HG02981 (cell line): Measurements from ENCODE around the gene PSMF1.

ENCODE experiments used
- ATAC-seq: cut with Tn5 transposase; IDR thresholded peaks from one replicate; pipeline ENCODE4 v1.9.1; 2021; ENCODE audit warnings: mild to moderate bottlenecking, moderate library complexity; ENCODE audit not compliant: unreplicated experiment

Gene PSMF1

DNA sequence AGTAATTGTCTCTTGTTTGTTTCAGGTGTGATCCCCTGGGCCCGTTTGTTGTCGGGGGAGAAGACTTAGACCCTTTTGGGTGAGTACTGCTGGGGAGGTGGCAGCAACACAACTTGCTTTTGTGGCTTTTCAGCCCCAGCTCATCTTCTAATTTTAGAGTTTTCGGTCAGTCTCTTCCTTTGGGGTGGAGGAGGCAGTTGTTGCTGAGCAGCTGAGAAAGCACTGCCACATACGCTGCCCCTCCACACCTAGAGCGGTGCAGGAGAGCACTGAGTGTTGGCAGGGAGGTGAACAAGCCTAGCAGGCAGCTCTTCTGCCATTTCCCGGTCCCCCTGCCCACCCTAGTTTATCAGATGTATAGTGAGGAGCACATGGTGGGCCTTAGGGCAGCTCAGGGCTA is 44.7 kb downstream of the PSMF1 start:
- ATAC-seq = no peak

DNA sequence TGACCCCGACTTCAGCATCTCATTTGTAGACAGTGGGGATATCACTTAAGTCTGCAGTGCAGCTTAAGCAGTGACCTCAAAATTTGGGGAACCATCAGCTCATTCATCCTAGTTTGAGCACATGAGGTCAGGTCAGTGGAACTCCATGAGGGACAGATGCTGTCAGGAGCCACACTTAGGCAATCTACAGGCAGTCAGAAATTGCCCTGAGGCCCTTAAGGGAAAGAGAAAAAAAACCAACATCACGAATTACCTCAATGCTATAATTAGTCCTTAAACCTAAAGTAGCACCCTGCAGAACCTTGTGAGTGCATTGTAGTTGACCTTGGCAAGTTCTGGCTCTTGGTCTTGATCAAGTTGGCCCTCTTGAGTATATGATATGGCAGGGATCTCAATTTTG is 45.3 kb downstream of the PSMF1 start:
- ATAC-seq = no peak

DNA sequence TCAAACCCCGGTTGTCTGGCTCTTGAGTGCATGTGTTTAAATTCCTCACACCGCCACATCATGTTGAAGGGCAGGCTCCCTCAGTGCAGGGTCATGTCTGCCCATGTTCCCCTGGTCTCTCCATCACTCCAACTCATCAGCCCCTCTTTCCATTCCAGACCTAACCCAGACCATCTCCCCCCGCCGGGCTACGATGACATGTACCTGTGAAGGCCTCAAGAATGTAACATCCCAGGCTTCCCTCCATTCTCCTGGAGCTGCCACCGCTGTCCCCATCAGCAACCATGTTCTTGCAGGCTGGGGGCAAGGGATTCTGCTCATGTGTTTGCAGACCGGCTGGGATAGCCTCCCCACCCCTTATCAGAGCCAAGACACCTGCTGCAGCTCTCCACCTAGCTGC is 46.5 kb downstream of the PSMF1 start:
- no peak for ATAC-seq

DNA sequence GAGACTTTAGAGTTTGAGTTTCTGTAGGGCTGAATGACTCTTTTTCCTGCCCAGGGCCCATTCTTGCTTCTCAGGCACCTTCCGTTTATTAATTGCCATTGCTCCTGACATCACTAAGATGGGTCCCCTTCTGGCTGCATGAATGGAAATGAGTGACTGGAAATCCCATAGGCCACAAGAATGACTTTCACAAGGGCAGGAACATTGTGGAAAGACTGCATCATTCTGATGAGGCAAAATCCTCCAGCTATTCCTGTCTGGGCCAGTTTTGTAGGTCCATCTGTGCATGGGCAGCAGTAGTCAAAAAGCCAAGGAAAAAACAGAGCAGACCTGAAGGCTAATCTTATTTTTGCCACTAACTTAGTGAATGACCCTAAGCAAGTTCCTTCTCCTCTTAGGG is 47.1 kb downstream of the PSMF1 start:
- no peak for ATAC-seq

DNA sequence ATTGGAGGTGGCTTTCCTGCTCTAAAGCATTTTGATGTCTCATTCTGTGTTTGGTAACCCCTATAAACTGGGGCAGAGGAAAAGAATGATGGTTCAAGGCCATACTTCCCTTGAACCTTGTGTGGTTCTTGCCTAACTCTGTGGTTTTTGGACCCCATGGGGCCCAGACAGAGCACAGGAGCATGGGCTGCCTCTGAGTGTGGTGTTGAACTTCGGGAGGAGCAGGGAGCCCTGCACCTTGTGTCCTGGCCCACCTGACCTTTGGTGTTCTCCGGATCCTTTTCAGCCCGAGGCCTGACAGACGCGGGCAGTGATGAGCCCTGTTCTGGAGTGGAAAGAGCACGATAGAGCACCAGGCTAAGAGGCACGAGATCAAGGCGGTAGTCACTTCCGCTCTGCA is 47.5 kb downstream of the PSMF1 start:
- no peak for ATAC-seq

DNA sequence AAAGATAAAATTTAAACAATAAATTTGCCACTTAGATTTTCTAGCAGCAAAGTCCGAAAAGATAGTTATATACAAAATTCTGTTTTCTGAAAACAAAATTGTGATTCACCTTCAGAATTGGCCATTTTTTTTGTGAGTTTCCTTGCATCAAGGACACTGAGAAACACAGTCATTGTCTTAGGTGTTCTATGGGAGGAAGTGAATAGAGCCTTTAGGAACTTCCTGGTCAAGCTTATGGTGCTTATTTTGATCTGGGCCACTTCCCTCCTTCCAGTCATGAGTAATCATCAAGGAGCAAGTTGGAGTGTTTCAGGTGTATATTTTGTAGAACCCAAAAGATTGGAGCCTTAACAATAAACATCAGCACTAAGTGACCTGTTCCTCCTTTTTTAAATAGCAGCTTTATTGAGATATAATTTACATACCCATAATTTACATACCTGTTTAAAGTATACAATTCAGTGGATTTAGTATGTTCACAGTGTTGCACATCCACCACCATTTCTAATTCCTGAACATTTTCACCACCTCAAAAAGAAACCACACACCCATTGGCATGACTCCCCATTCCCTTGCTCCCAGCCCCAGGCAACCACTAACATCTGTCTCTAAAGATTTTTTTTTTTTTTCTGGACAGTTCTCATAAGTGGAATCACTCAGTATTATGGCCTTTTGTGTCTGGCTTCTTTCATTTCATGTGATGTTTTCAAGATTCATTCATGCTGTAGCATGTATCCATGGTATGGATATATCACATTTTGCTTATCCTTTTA is 48.7 kb downstream of the PSMF1 start:
- ATAC-seq = no peak

DNA sequence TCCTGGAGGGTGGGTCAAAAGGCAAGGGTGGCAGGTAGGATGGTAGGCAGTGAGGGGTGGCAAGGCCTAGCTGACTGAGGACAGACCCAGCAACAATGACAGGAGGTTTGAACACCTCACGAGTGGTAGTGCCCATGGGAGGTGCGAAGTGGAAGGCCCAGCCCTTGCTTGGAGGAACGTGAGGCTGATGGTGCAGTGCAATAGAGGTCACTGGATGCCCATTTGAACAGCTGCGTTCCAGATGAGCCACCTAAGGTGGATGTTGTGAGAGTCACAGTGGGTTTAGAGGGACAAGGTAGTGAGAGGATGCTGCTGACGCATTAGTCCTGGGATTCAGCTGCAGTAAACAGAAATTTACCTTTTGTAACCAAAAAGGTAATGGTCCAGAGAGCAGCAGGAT is 50.8 kb downstream of the PSMF1 start:
- no peak for ATAC-seq

DNA sequence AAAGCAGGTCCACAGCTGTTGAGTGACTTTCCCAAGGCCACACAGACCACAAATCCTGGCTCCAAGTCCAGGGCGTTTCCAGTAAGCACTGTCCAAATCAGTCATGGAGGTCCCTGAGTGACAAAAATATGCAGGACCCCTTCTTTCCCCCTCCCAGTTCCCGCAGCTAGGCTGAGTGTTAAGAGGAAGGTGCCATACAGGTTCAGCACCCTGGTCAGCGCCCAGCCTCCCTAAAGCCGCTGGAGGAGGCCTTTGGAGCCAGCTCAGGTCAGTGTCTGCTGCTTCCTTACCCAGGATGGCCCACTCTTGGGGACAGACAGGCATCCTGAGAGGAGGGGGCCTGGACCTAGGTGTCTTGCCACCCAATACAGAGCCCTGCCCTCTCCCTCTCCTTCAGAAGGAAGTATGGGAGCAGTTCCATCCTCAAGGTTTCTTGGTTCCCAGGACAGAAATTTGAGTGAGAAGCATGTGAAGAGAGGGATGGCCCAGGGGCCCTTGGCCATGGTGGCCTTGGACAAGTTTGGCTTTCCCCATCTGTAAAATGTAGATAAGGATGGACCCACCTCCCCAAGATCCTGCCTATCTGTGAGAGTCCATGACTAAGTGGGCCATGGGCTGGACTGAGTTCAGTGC is 53.2 kb downstream of the PSMF1 start:
- ATAC-seq = no peak

DNA sequence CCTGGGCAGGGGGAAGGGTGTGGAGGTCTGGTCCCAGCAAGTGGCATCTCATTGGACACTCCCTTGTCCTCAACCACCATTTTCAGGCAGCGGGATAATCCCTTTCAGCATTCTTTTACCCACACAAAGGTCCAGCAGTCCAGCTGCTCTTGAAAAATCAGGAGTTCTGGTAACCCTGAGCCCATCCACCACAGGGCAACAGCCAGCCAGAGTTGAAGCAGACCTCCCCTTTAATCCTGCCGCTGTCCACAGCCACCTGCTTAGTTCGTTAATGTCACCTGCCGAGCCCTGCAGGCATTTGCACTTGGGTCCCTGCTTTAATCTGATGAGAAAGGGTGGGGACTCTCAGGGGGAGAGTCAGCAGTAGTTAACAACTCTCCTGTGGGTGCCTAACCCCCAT is 55.3 kb downstream of the PSMF1 start:
- ATAC-seq = no peak

DNA sequence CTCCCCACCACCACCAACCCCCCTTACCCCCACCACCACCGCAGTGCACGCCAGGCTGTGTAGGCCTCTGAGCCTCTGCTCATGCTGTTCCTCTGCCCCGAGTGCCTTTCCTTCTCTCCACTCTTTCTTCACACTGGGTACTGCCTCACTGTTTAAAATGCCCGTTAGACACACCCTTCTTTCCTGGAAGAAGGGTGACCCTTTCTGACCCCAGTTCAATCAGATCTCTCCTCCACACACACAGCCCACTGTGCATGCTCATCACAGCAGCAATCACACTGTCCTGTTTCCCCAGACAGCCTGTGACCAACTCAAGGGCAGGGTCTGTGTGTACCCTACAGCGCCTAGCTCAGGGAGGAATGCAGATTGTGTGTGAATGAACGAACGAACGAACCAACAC is 56.4 kb downstream of the PSMF1 start:
- ATAC-seq = no peak

DNA sequence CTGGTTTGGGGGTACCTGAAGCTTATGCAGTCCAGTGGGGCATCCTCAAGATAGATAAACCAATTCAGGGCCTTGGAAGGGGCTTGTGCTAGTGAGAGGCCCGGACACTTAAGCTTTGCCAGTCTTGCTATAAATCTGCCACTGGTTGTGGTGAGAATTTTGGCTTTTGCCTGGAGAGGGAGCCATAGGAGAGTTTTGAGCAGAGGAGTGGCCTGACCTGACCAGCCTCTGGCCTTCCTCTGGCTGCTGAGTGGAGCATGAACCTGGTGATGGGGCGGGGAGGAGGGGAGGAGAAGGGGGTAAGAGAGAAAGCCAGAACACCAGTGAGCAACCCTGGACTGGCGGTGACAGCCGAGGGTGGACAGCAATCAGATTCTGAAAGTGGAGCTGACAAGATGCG is 59.3 kb downstream of the PSMF1 start:
- no peak for ATAC-seq

DNA sequence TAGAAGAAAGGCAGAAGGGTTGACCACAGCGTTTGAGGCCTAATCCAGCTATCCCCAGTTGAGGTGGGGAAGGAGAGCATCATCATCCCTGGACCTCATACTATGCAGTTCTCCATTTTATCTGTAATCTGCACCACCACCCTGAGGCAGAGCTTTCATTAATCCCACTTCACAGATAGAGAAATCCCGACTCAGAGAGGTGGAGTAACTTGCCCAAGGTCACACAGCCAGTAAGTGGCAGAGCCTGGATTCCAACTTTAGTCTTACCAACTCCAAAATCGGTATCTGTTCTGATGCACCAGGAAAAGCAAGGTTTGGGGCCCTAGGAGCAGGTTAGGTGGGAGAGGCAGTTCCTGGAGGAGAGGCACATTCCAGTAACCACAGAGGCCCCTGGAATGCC is 59.7 kb downstream of the PSMF1 start:
- no peak for ATAC-seq

DNA sequence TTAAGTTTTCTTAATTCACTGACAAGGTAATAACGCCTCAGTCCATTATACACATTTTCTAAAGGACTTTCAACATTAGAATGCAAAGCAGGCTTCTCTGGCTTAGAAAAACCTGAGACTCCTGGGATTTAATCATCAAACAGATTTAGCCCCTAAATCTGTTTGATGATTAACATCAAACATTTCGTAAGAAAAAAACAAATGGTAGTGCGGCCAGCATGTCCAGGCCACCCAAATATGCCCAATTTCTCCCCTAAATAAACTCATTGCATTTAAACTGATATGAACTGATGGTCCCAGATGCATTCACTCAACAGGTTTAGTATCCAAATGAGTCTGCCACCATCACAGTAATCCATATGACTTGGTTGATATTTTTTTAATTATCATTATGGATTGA is 60.2 kb downstream of the PSMF1 start:
- ATAC-seq = no peak

DNA sequence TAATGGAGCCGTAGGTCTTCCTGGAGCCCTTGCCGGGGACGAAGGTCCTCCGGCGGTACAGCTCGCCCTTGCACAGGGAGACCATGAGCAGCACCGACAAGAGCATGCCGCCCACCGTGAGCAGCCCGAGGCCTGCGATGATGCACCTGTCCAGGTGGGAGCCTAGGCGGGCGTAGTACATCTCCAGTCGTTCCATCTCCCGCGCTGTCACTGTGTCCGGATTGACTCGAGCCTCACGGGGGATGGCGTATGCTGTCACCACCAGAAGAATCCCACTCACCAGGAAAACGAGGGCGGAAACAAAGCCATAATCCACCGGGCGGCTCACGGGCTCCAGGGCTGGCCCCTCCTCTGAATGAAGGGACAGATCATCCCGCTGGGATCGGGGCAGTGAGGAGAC is 62.5 kb downstream of the PSMF1 start:
- no peak for ATAC-seq

DNA sequence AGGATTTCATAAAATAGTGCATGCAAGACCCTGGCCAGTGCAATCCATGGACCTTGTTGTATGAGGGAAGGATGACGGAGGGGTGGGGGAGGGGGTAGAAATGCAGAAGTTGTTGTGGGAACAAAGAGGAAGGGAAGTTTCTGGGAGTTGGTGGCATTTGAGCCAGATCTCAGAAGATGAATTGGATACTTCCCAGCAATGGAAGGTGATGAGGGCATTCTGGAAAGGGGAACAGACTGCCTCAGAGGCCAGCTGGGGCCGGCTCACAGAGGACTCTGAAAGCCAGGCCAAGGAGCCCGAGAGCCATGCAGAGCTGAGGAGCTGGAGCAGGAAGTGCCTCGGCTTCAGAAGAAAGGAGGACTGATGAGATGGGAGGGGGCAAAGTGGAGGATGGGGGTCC is 63.7 kb downstream of the PSMF1 start:
- no peak for ATAC-seq

DNA sequence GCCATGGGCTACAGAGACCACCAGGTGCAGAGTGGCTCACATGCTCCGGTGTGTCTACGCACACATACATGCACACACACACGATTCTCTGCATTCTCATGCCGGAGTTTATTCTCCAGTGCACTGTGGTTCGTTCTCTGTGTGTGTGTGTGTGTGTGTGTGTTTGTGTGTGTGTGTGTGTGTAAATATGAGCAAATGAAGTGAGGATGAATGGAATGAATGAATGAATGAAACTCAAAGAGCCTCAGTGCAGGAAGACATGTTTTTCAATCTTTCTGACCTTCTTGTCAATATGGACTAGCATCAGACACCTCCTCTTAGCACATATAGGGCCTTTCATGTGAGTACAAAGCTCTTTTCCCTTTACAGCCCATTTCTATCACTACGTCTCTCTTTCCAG is 64.8 kb downstream of the PSMF1 start:
- no peak for ATAC-seq

DNA sequence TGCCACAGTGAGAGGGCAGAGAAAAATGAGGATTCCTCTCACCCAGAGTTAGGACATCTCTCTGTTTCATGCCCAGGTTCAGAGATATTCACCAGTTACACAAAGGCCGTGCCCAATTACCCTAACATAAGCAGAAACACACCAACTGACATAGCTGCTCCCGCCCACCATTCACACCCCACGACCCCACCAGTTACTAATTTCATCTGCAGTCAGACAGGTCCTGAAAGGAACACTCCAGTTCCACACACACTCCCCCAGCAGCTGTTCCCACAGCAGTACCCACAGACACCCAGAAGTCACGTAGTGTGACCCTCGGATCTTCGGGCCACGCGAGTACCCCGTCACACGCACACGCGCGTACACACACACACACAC is 65.8 kb downstream of the PSMF1 start:
- ATAC-seq = no peak

DNA sequence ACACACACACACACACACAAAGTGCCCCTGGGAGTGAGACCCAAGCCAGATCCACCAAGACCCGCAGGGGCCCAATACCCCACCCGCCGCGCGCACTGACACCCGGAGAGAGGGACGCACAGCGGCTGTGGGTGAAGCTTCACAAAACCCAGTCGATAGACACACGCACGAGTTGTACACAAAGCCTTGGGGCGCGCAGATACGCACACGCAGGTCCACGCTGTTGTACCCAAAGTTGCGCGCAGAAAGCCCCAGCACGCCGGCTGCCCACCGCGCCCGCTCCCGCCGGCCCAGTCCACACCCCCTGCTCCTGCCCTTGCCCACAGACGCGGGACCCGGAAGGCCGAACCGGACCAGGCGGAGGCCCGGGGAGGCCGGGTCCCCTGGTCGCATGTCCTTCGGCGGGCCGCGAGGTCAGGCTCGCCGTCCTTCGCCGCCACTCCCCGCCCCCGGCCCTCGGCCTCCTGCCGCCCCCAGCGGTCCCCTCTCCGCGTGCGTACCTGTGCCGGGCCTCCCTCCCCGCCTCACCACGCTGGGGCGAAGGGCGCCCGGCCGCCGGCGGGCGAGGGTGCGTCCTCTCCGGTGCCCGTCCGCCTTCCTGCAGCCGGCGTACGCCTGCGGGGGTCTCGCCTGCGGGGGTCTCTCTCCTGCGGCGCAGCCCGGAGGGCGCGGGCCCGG is 66.4 kb downstream of the PSMF1 start, which contains the start of gene TMEM74B:
TSS of gene TMEM74B (minus strand) at position 344 of the 678 bp plus-strand sequence. CDS start 1,180 bp downstream, outside the sequence.
- no peak for ATAC-seq

DNA sequence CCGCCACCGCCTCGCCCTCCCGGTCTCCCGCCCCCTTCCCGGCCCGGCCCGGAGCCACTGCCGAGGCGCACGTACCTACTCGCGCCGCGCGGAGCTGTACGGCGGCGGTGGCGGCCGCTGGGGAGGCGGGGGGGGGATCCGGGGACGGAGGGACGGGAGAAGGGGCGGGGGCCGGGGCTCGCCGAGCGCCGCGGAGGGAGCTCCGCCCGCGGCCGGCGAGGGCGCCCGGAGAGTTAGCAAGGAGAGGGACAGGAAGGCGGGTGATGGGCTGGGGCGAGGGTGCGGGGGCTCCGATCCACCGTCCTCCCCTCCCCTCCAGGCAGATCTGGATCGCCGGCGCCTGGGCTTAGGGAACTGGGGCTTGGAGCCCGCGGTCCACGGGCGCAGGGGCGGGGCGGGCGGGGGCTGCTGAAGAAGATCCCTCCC is 66.9 kb downstream of the PSMF1 start:
- ATAC-seq = no peak

DNA sequence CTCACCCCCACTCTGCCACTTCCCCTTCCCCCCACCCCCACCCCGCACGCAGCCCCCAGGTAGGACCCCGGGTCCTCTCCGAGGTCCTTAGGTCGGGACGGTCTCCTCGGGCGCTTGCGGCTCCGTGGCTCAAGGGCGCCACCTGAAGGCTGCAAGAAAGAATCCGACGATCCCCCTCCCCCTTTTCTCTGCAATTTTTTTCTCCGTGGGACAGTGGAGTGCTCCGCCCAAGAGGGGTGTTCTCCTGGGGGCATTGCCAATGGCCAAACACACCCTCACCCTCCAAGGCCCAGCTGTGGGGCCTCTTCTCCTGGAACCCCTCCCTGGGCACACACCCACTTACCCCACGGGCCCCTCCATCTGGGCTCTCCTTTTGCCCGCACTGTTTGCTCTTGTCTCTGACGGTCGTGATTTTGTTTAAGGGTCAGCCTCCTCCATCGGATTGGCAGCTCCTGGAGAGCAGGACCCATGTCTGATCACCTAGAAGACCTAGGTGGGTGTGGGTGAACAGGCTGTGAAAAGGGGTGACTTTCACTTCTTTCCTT is 67.5 kb downstream of the PSMF1 start:
- no peak for ATAC-seq

DNA sequence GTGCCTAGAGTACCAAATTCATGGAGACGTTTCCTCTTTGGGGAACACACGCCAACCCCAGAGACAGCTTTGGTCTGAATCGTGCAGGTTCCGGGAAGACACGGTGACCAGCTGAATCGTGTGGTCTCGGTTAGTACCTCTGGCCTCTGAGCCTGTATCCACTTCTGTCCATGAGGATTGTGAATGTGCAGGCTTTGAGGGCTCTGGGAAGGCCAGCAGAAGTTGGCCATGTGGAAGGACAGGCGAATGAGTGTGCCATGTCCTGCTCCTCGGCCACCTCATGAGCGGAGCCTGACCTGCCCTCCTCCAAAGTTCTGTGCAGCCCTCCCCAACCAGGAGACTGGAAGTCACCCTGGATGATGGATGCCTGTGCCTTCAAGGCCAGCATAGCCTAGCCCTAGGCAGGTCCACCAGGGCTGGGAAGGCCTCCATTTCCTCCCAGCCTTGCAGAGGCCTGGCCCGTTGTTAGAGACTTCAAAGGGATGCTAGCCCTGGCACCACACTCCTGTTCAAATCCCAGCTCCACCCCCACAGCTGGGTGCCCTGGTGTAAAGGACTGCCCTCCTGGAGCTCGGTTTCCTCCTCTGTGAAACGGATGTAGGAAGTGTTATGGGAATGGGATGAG is 68.1 kb downstream of the PSMF1 start:
- no peak for ATAC-seq
